GM12864 (cell line): ENCODE measurements around the gene SYT5.
"Not testable (repeated sequence)": the region's sequence is repeated elsewhere in the genome, so short reads cannot be mapped to it uniquely, and the experiment has no call there.

Source experiments
- DNase-seq: peaks from one replicate; pipeline ENCODE4 v3.0.0-alpha.2; 2011; ENCODE audit warnings: low read depth
- H3K4me3 ChIP-seq: 2 replicates; pipeline ENCODE4 v1.5.1; 2011; ENCODE audit warnings: mild to moderate bottlenecking, low read depth, low read length, control low read depth
- TF ChIP-seq, protein P1 (sequence below): IDR thresholded peaks from 2 replicates; pipeline ENCODE4 v1.5.1; 2011; ENCODE audit warnings: low read depth, mild to moderate bottlenecking, moderate library complexity, low read length, control low read depth, inconsistent platforms; ENCODE audit errors: missing control alignments

SYT5 gene

DNA sequence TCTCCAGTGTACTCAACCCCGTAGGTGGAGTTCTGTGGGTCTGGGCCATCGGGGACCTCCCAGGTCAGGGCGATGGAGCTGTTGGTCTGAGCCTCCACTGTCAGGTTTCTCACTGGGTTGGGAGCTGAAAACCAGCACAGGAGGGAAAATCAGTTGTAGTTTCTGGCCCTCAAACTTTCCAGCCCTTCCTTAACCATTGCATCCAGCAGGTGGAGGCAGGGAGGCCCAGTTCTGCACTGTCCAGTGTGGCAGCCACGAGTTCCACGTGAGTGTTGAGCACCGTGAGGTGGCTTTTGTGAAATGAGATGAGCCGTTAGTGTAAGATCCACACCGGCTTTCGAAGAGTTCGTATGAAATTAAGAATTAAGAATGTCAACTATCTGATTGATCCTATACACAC is 22.1 kb upstream of the SYT5 start:
- not testable (repeated sequence) for H3K4me3 ChIP-seq, DNase-seq
- TF ChIP-seq, protein P1, sequence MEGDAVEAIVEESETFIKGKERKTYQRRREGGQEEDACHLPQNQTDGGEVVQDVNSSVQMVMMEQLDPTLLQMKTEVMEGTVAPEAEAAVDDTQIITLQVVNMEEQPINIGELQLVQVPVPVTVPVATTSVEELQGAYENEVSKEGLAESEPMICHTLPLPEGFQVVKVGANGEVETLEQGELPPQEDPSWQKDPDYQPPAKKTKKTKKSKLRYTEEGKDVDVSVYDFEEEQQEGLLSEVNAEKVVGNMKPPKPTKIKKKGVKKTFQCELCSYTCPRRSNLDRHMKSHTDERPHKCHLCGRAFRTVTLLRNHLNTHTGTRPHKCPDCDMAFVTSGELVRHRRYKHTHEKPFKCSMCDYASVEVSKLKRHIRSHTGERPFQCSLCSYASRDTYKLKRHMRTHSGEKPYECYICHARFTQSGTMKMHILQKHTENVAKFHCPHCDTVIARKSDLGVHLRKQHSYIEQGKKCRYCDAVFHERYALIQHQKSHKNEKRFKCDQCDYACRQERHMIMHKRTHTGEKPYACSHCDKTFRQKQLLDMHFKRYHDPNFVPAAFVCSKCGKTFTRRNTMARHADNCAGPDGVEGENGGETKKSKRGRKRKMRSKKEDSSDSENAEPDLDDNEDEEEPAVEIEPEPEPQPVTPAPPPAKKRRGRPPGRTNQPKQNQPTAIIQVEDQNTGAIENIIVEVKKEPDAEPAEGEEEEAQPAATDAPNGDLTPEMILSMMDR = peak; percentile 15

DNA sequence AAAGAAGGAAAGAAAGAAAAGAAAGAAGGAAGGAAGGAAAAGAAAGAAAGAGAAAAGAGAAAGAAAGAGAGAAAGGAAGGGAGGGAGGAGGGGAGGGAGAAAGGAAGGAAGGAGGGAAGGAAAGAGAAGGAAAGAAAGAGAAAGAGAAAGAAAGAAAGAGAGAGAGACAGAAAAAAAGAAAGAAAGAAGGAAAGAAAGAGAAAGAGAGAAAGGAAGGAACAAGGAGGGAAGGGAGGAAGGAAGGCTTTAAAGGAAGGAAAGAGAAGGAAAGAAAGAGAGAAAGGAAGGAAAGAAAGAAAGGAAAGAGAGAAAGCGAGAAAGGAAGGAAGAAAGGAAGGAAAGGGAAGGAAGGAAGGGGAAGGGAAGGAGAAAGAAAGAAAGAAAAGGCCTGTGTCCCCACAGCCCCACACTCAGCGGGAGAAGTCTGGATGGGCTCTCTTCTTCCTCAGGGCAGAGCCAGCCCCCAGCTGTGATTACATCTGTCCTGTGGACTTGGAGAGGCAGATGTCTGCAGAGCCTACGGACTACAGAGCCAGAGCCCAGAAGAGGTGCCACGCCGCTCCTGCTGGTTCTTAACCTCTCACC is 19.6 kb upstream of the SYT5 start:
- DNase-seq = no peak
- TF ChIP-seq, protein P1 = no peak
- H3K4me3 ChIP-seq = no peak overlapping the region

- TF ChIP-seq, protein P1 = no peak
- no peak overlapping the region for H3K4me3 ChIP-seq
- DNase-seq = no peak
These were observed 18.6 kb upstream of the SYT5 start for GRCh38 chr19:55198651-55199050.

DNA sequence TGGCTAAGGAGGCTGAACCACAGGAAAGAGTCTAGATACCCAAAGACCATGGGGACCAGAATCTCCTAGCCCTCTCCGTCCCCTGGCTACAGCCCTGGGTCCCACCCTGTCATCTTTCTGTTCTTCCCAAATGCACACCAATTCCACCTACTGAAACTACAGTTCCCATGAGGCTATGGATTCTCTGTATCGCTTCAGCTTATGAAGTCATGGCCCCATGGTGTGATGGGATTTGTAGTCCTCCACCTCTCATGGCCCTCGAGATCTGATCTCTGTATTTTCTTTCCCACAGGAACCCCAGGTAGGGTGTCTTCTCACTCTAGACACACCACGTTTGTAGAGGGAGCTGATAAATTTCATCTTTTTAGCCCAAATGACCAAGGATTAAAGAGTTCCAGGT is 17.4 kb upstream of the SYT5 start:
- no peak overlapping the region for H3K4me3 ChIP-seq
- no peak for DNase-seq
- TF ChIP-seq, protein P1 = no peak

- DNase-seq = no peak
- H3K4me3 ChIP-seq = no peak overlapping the region
- TF ChIP-seq, protein P1 = no peak
These were observed 16.7 kb upstream of the SYT5 start for GRCh38 chr19:55196803-55197202.

- H3K4me3 ChIP-seq = no peak overlapping the region
- TF ChIP-seq, protein P1 = no peak
- DNase-seq = no peak
These were observed 13.4 kb upstream of the SYT5 start for GRCh38 chr19:55193481-55193880.

DNA sequence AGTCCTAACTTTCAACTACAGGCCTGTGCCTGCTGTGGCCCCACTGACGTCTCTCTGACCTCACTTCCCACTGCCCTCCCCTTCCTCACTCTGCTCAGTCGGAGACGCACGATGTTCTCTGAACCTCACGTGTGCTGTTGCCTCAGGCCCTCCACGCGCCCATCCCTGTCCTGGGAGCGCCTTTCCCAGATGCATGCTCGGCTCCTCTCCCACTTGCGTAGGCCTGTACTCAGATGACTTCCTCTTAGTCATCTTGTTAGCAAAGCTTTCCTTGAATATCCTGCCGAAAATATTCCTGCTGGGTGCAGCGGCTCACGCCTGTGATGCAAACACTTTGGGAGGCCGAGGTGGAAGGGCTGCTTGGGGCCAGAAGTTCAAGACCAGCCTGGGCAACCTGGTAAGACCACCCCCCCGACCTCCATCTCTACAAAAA is 9.3 kb upstream of the SYT5 start:
- no peak for DNase-seq
- TF ChIP-seq, protein P1 = no peak
- no peak overlapping the region for H3K4me3 ChIP-seq
